Ascending aorta (tissue), 2 donors: ENCODE results near the gene DHX8. TPM values are rescaled to one million over a fixed set of nuclear protein-coding genes. Genes with fewer than 3 reads are reported as not detected.
A peak's percentile ranks its signal among the peaks of the same experiment; 100 is the strongest.
"Not testable (repeated sequence)": the region's sequence is repeated elsewhere in the genome, so short reads cannot be mapped to it uniquely, and the experiment has no call there.

Experiments used
- DNase-seq, 2 donors: peaks; one replicate each; pipeline ENCODE4 v3.0.0-alpha.2; 2019; ENCODE audit warnings: low spot score in 2 of 2
- H3K27ac ChIP-seq, 2 donors: fragments of 200-600 bp; sonication (generic); one replicate each; pipeline ENCODE4 v1.5.1; 2016 to 2017; ENCODE audit warnings: mild to moderate bottlenecking in 1 of 2
- H3K27me3 ChIP-seq: fragments of 200-600 bp; sonication (generic); one replicate; pipeline ENCODE4 v1.5.1; 2017
- H3K36me3 ChIP-seq, 2 donors: fragments of 200-600 bp; sonication (generic); one replicate each; pipeline ENCODE4 v1.5.1; 2016
- H3K4me1 ChIP-seq, 2 donors: fragments of 200-600 bp; sonication (generic); one replicate each; pipeline ENCODE4 v1.5.1; 2016 to 2017; ENCODE audit warnings: mild to moderate bottlenecking in 1 of 2
- H3K4me3 ChIP-seq, 2 donors: fragments of 200-600 bp; sonication (generic); one replicate each; pipeline ENCODE4 v1.5.1; 2016 to 2017; ENCODE audit warnings: mild to moderate bottlenecking in 1 of 2
- H3K9me3 ChIP-seq, 2 donors: fragments of 200-600 bp; sonication (generic); one replicate each; pipeline ENCODE4 v1.5.1; 2016
- CTCF ChIP-seq, 3 experiments: fragments of 200-600 bp in 2 of 3; fragments of 450-650 bp in 1 of 3; sonication (generic) in 2 of 3; IDR thresholded peaks; one replicate each; pipeline ENCODE4 v1.5.1; 2016 to 2019; ENCODE audit warnings: antibody characterized with exemption in 3 of 3, mild to moderate bottlenecking in 1 of 3, moderate library complexity in 1 of 3
- intact Hi-C: fragments of 100-400 bp; cut with DNase I; formaldehyde crosslinking; loops from one replicate; pipeline ENCODE4 v1.15.1; 2023
- total RNA-seq: library from RNA; depleted of rRNA; stranded (reverse); fragments of >200 nt; gene quantifications from one replicate; pipeline ENCODE4 v1.1.0, GENCODE V29; 2016

DHX8 gene
- total RNA-seq, 1 donor from 2014 or later, result 50.0 TPM

DNA sequence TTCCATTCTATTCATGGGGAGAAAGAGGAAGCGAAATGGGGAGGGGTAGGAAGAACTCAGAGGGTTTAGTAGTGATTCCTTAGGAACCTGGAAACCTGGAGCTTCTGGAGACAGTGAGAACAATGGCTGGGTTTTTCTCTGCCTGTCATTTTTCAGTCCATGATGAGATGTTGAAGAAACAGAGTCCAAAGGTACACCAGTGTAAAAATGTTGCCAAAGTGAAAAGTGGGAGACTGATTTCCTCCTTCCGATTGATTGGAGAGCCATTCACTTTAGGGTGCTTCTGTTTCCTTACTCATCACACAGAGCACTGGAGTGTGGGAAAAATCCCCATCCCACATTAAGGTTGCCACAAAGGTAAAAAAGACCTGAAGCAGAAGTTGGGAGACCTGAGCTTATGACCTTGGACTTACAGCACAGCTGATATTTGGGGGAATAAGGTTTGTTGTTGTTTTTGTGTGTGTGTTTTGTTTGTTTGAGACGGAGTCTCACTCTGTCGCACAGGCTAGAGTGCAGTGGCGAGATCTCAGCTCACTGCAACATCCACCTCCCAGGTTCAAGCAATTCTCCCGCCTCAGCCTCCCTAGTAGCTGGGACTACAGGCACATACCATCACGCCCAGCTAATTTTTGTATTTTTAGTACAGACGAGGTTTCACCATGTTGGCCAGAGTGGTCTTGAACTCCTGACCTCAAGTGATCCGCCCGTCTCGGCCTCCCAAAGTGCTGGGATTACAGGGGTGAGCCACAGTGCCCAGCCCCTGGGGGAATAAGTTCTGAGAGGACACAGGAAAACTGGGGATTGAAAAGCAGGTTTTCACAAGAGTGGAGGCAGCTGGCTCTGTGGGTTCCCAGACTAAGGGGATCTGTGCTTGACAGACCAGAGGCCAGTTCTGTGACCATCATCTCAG lies 1.4 kb upstream of the DHX8 start:
- no peak for DNase-seq
- peak overlapping the region in 1 of 2 donors; percentile 80 for H3K27ac ChIP-seq
- intact Hi-C loops, result loop anchor here (1.0 to 10.0 kb wide), 7 partner anchors 84 to 532 kb away; partner anchors contain the start of genes ARL4D, RND2, TMEM101 and TMEM106A
- no peaks in the 10 kb centered on the region for H3K36me3 ChIP-seq
- H3K4me3 ChIP-seq, result no peak overlapping the region
- H3K9me3 ChIP-seq, result no peaks in the 10 kb centered on the region
- no peaks in the 10 kb centered on the region for H3K27me3 ChIP-seq
- peaks cover 3 to 24% of the 10 kb centered on the region in 2 donors for H3K4me1 ChIP-seq
- no peak for TF ChIP-seq CTCF (IDR thresholded peaks at IDR 0.05)

DNA sequence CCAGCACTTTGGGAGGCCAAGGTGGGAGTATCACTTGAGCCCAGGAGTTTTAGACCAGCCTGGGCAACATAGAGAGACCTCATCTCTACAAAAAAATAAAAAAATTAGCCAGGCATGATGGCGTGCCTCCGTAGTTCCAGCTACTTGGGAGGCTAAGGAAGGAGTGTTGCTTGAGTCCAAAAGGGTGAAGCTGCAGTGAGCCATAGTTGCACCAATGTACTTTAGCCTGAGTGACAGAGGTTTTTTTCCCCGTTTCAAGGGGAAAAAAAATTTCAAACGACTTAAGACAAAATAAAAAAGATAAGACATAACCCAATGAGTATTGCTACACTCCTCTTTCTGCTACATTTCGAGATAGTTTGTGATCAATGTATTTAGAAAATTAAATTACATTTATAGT lies 6.8 kb downstream of the DHX8 start:
- Histone ChIP-seq H3K36me3 (peaks cover 53 to 58% of the 10 kb centered on the region in 2 donors), H3K27me3 (no peaks in the 10 kb centered on the region), H3K9me3 (no peaks in the 10 kb centered on the region), H3K4me1 (peaks cover 0 to 3% of the 10 kb centered on the region in 2 donors), H3K4me3 (no peak overlapping the region), H3K27ac (no peak overlapping the region)
- TF ChIP-seq CTCF (IDR thresholded peaks at IDR 0.05), result no peak
- intact Hi-C loops, result no loop called here
- DNase-seq, result no peak

DNA sequence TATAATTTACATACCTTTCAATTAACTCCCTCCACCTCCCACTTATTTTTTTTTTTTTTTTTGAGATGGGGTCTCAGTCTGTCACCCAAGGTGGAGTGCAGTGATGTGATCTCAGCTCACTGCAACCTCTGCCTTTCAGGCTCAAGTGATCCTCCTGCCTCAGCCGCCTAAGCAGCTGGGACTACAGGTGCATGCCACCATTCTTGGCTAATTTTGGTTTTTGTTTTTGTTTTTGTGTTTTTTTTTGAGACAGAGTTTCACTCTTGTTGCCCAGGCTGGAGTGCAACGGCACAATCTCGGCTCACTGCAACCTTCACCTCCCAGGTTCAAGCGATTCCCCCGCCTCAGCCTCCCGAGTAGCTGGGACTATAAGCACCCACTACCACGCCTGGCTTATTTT lies 25.7 kb downstream of the DHX8 start:
- intact Hi-C loops, H3K9me3 ChIP-seq, DNase-seq, H3K4me3 ChIP-seq, H3K4me1 ChIP-seq, H3K27ac ChIP-seq, H3K27me3 ChIP-seq: not testable (repeated sequence)
- peaks cover 73 to 87% of the 10 kb centered on the region in 2 donors for H3K36me3 ChIP-seq

- H3K36me3 ChIP-seq, result peaks cover 56 to 70% of the 10 kb centered on the region in 2 donors
- H3K4me3 ChIP-seq, H3K27me3 ChIP-seq, H3K4me1 ChIP-seq, DNase-seq, H3K9me3 ChIP-seq, intact Hi-C loops, H3K27ac ChIP-seq: not testable (repeated sequence)
Observed at GRCh38 chr17:43511199-43511598, 27.4 kb downstream of the DHX8 start.

DNA sequence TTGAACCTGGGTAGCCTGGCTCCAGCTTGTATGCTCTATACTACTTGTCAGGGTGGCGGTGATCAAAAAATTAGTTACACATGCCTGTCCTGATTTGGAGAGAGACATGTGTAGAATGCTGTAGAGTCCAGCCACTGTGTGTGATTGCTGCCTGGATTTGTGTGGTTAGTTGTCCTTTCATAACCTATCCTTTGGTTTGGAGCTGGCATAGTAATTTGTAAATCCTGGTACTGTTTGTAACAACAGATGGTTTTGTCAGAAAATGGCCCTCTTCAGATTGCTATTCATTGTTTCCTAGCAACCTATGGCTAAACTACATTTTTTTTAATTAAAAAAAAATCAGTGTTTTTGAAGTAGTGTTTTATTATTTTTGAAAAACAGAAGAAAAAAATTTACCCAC lies 31.9 kb downstream of the DHX8 start:
- no peaks in the 10 kb centered on the region for H3K9me3 ChIP-seq
- H3K4me1 ChIP-seq, result peaks cover 0 to 15% of the 10 kb centered on the region in 2 donors
- no peak overlapping the region for H3K4me3 ChIP-seq
- H3K36me3 ChIP-seq, result peaks cover 34 to 71% of the 10 kb centered on the region in 2 donors
- no peak for DNase-seq
- H3K27ac ChIP-seq, result no peak overlapping the region
- intact Hi-C loops, result no loop called here
- no peaks in the 10 kb centered on the region for H3K27me3 ChIP-seq
- no peak for TF ChIP-seq CTCF (IDR thresholded peaks at IDR 0.05)

GRCh38 chr17:43517161-43517560 lies 33.4 kb downstream of the DHX8 start:
- Histone ChIP-seq H3K4me3 (no peak overlapping the region), H3K4me1 (peaks cover 0 to 15% of the 10 kb centered on the region in 2 donors), H3K36me3 (peaks cover 47 to 76% of the 10 kb centered on the region in 2 donors), H3K9me3 (no peaks in the 10 kb centered on the region), H3K27ac (peak overlapping the region; percentile 19 to 60), H3K27me3 (no peaks in the 10 kb centered on the region)
- intact Hi-C loops, result no loop called here
- no peak for TF ChIP-seq CTCF (IDR thresholded peaks at IDR 0.05)
- DNase-seq, result no peak
